Loucy (cell line): ENCODE data around the gene B4GALT2.

ENCODE experiments used
- H2AFZ ChIP-seq: fragments of 200-600 bp; sonication (generic); 2 replicates; pipeline ENCODE4 v1.6.0; 2016; ENCODE audit warnings: antibody characterized with exemption, mild to moderate bottlenecking, low read length, moderate library complexity
- H3F3A ChIP-seq: fragments of 200-600 bp; 2 replicates; pipeline ENCODE4 v1.6.0; 2016; ENCODE audit warnings: antibody characterized with exemption, low read depth, mild to moderate bottlenecking
- H3K27me3 ChIP-seq: fragments of 200-600 bp; sonication (generic); 2 replicates; pipeline ENCODE4 v1.6.1; 2014; ENCODE audit warnings: low read length, mild to moderate bottlenecking; ENCODE audit not compliant: insufficient read depth, poor library complexity, severe bottlenecking
- H3K36me3 ChIP-seq: fragments of 200-600 bp; sonication (generic); 2 replicates; pipeline ENCODE4 v1.6.1; 2016; ENCODE audit warnings: low read length; ENCODE audit not compliant: insufficient read depth
- H3K4me1 ChIP-seq: fragments of 200-600 bp; sonication (generic); 2 replicates; pipeline ENCODE4 v1.5.1; 2014; ENCODE audit warnings: low read length, mild to moderate bottlenecking; ENCODE audit not compliant: insufficient read depth, poor library complexity, severe bottlenecking
- H3K4me2 ChIP-seq: fragments of 200-600 bp; sonication (generic); 2 replicates; pipeline ENCODE4 v1.6.0; 2014; ENCODE audit warnings: antibody characterized with exemption, low read length, low read depth, mild to moderate bottlenecking; ENCODE audit not compliant: poor library complexity, severe bottlenecking
- H3K4me3 ChIP-seq: fragments of 200-600 bp; sonication (generic); 2 replicates; pipeline ENCODE4 v1.5.1; 2014; ENCODE audit warnings: low read length, mild to moderate bottlenecking, mixed read lengths; ENCODE audit not compliant: poor library complexity, severe bottlenecking
- H3K79me2 ChIP-seq: fragments of 200-600 bp; sonication (generic); 2 replicates; pipeline ENCODE4 v1.6.1; 2014; ENCODE audit warnings: low read length; ENCODE audit not compliant: insufficient read depth
- H3K9ac ChIP-seq: fragments of 200-600 bp; sonication (generic); 2 replicates; pipeline ENCODE4 v1.6.0; 2014; ENCODE audit warnings: mild to moderate bottlenecking, low read depth, low read length, moderate library complexity; ENCODE audit not compliant: poor library complexity, severe bottlenecking
- H3K9me2 ChIP-seq: fragments of 200-600 bp; sonication (generic); replicated peaks from 2 replicates; pipeline ENCODE4 v1.6.1; 2016; ENCODE audit warnings: low read depth, low read length, mixed read lengths
- H3K9me3 ChIP-seq: fragments of 200-600 bp; sonication (generic); 2 replicates; pipeline ENCODE4 v1.6.1; 2014; ENCODE audit warnings: mild to moderate bottlenecking, antibody characterized with exemption, low read length, low read depth; ENCODE audit not compliant: insufficient read depth
- H4K20me1 ChIP-seq: fragments of 200-600 bp; sonication (generic); 2 replicates; pipeline ENCODE4 v1.6.0; 2014; ENCODE audit warnings: antibody characterized with exemption, low read length, mild to moderate bottlenecking; ENCODE audit not compliant: insufficient read depth, poor library complexity, severe bottlenecking
- CTCF ChIP-seq: fragments of 200-600 bp; sonication (generic); conservative IDR thresholded peaks from 2 replicates; pipeline ENCODE4 v1.5.1; 2014; ENCODE audit warnings: mild to moderate bottlenecking, antibody characterized with exemption, low read length
- EZH2phosphoT487 ChIP-seq: fragments of 200-600 bp; IDR thresholded peaks from 2 replicates; pipeline ENCODE4 v1.6.1; 2018; ENCODE audit warnings: antibody characterized with exemption, mild to moderate bottlenecking, moderate library complexity, borderline replicate concordance

B4GALT2 gene

DNA sequence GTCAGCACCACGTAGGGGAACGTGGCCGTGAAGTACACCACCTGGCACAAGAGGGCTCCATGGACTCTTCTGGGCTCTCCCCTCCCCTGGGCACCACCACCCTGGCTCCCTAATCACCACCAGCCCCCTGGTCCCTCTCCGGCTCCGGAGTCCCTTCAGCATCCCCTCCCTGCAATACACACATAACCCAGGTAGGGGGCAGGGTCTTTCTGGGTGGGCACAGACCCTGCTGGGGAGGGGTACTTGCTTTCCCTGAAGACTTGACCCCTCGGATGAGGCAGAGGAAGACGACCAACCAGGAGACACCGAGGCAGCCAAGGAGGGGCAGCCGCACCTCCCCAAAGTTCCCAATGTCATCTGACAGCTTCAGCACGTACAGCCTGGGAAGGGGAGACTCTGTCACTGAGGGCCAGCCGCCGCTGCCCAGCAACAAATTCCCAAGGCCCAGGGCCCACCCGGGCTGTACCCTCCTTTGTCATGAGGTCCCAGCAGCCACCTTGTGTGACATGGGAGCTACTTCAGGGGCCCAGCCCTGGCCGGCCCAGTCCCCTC lies 23.7 kb downstream of the B4GALT2 start:
- Histone ChIP-seq H3K9me3 (no peaks in the 10 kb centered on the region), H3K4me1 (no peaks in the 10 kb centered on the region)

GRCh38 chr1:44008259-44008658 lies 29.2 kb downstream of the B4GALT2 start:
- Histone ChIP-seq H3K4me2 (no peak overlapping the region), H4K20me1 (no peaks in the 10 kb centered on the region), H3K79me2 (no peaks in the 10 kb centered on the region), H3K9me3 (no peaks in the 10 kb centered on the region), H3K4me1 (no peaks in the 10 kb centered on the region), H3K36me3 (no peaks in the 10 kb centered on the region), H2AFZ (no peak overlapping the region), H3K9me2 (no peaks in the 10 kb centered on the region), H3K9ac (no peak overlapping the region), H3F3A (no peaks in the 10 kb centered on the region), H3K4me3 (no peak overlapping the region), H3K27me3 (no peaks in the 10 kb centered on the region)
- TF ChIP-seq CTCF (no peak), EZH2phosphoT487 (no peak)

More for the DNA sequence above, 23.7 kb downstream of the B4GALT2 start:
- H3K36me3 ChIP-seq: no peaks in the 10 kb centered on the region
- no peaks in the 10 kb centered on the region for H3K79me2 ChIP-seq
- no peak overlapping the region for H3K4me3 ChIP-seq
- no peaks in the 10 kb centered on the region for H3F3A ChIP-seq
- H3K9me2 ChIP-seq: no peaks in the 10 kb centered on the region
- no peak overlapping the region for H3K4me2 ChIP-seq
- H4K20me1 ChIP-seq: no peaks in the 10 kb centered on the region
- no peak overlapping the region for H2AFZ ChIP-seq
- TF ChIP-seq EZH2phosphoT487 (no peak), CTCF (peak; percentile 44; the same call in 1 of the 2 replicates)
- no peaks in the 10 kb centered on the region for H3K27me3 ChIP-seq
- no peak overlapping the region for H3K9ac ChIP-seq

DNA sequence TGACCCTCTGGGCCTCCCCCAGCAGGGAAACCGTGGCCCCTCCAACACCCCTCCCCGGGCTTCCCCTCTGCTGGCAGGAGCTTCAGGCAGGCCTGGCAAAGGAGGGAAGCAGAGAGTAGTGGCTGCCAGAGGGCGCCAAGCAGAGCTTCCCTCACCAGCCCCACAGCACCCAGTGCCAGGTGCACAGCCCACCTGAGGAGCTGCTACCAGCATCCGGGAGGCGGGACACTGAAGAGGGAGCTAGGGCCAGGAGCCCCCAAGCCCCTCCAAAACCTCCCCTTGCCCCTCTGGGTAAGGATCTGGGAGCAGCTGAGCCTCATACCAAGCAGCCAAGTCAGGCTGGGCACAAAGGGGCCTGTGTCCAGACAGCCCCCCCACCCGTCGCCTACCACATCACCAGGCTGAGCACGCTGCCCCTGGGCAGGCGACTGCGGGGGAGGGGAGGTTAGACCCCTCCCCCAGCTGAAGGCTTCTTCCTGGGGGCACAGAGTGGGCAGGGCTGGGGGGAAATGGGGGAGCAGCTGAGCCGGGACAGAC lies 32.0 kb downstream of the B4GALT2 start:
- H3K9me3 ChIP-seq: no peaks in the 10 kb centered on the region
- no peaks in the 10 kb centered on the region for H4K20me1 ChIP-seq
- no peak overlapping the region for H3K4me3 ChIP-seq
- no peaks in the 10 kb centered on the region for H3K9me2 ChIP-seq
- H3F3A ChIP-seq: no peaks in the 10 kb centered on the region
- no peak for TF ChIP-seq CTCF
- TF ChIP-seq EZH2phosphoT487: no peak
- no peak overlapping the region for H2AFZ ChIP-seq
- no peaks in the 10 kb centered on the region for H3K4me1 ChIP-seq
- H3K9ac ChIP-seq: no peak overlapping the region
- H3K79me2 ChIP-seq: no peaks in the 10 kb centered on the region
- H3K4me2 ChIP-seq: no peak overlapping the region
- H3K36me3 ChIP-seq: no peaks in the 10 kb centered on the region
- no peaks in the 10 kb centered on the region for H3K27me3 ChIP-seq
